ENCODE results near the gene BUB1. TPM values are rescaled to one million over a fixed set of nuclear protein-coding genes. Genes with fewer than 3 reads are reported as not detected.

BUB1 gene
- total and polyA plus RNA-seq, 2 experiments from 2014 or later, result 17.9 to 64.2 TPM

DNA sequence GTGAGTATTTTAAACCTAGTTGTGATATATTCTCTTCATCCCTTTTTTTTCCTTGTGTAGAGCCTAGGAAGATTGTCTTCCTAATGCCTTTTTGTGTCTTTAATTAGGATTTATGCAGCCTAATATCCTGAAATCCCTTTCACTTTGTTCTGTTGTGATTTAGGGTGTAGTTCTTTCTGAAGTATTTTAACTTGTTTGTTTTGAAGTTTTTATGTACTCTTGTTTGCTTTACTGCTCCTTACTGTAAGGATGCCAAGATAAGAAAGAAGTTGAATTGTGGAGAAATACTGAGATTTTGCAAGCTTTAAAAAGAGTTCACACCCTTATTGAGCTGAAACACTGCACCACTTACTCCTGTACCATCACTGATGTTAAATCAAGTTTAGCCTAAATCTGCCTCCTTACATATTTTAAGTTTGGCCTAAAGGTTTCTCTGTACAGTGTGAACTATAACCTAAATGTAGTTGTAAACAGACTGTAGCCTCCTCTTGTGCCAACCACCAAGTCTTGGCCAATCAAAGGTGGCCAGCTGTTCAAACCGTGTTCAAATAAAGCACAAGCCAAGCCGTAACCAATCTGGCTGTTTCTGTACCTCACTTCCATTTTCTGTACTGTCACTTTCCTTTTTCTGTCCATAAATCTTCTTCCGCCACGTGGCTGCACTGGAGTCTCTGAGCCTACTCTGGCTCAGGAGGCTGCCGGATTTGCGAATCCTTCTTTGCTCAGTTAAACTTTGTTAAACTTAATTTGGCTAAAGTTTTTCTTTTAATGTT, 36.8 kb upstream of the BUB1 start:
- Histone ChIP-seq H3K27ac (no peak overlapping the region), H3K4me3 (no peak overlapping the region), H3K36me3 (no peaks in the 10 kb centered on the region), H3K4me1 (ENCODE audit: low read depth) (no peaks in the 10 kb centered on the region), H3K27me3 (no peaks in the 10 kb centered on the region), H3K9me3 (ENCODE audit: low read depth) (no peaks in the 10 kb centered on the region)
- no peak for DNase-seq (ENCODE audit: low read depth in 1 of 2, low spot score in 1 of 2)
- no peak for TF ChIP-seq CTCF (IDR thresholded peaks at IDR 0.05; ENCODE audit: low read depth, low read length)

DNA sequence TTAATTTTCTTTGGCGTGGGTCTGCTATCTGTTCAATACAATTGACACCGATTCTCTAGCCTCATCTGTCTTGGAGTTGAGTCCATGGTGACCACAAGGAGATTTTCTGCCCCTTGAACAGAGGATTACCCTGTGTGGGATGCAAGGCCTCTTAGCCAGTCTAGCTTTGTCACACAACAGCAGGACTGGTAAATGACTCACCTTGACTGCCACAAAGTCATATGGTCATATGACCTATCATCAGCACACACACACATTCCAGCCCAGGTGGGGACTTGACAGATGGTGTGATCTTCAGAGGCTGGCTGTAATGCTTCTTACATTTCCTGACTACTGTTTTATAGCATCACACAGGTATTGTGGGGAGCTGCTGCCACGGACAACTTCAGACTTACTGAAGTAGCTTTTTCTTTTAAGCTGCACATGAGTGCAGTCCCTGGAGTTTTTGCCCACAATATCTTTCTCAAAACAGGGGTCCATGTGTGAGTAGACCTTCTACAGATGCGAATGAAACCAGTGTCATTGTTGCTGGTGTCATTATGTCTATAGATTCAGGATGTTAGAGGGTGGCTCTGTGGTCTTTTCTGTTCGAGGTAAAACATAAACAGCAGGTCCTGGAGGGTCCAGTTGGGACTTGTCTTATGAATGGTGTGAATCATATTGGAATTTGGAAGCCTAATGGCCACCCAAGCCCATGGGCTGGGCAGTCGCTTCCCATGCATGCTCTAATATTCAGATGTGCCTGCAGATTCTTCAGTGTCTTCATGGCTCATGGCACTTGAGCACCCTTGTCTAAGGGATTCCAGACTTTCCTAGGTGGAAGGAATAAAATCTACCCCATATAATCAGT, 35.9 kb upstream of the BUB1 start:
- no peaks in the 10 kb centered on the region for H3K36me3 ChIP-seq
- no peak overlapping the region for H3K4me3 ChIP-seq
- TF ChIP-seq CTCF (IDR thresholded peaks at IDR 0.05; ENCODE audit: low read depth, low read length), result no peak
- no peak for DNase-seq (ENCODE audit: low read depth in 1 of 2, low spot score in 1 of 2)
- H3K9me3 ChIP-seq (ENCODE audit: low read depth), result no peaks in the 10 kb centered on the region
- no peak overlapping the region for H3K27ac ChIP-seq
- no peaks in the 10 kb centered on the region for H3K27me3 ChIP-seq
- no peaks in the 10 kb centered on the region for H3K4me1 ChIP-seq (ENCODE audit: low read depth)

DNA sequence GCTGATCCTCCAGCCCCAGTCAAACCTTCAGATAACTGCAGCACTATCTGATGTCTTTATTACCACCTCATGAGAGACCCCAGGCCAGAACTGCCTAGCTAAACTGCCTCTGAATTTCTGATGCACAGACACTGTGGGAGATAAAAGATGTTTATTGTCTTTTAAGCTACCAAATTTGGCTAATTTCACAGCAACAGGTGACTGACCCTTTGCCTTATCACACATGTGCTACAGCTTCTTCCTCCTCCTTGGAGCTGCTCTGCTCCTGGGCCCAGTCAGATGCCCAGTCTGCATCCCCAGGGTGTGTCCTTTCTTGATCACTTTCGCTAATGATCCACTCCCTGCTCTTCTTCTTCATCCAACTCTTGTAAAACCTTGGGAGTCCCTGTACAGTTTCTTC, 34.9 kb upstream of the BUB1 start:
- H3K4me3 ChIP-seq, result no peak overlapping the region
- TF ChIP-seq CTCF (IDR thresholded peaks at IDR 0.05; ENCODE audit: low read depth, low read length), result no peak
- no peaks in the 10 kb centered on the region for H3K4me1 ChIP-seq (ENCODE audit: low read depth)
- H3K27me3 ChIP-seq, result no peaks in the 10 kb centered on the region
- DNase-seq (ENCODE audit: low read depth in 1 of 2, low spot score in 1 of 2), result no peak
- no peaks in the 10 kb centered on the region for H3K36me3 ChIP-seq
- no peaks in the 10 kb centered on the region for H3K9me3 ChIP-seq (ENCODE audit: low read depth)
- no peak overlapping the region for H3K27ac ChIP-seq

DNA sequence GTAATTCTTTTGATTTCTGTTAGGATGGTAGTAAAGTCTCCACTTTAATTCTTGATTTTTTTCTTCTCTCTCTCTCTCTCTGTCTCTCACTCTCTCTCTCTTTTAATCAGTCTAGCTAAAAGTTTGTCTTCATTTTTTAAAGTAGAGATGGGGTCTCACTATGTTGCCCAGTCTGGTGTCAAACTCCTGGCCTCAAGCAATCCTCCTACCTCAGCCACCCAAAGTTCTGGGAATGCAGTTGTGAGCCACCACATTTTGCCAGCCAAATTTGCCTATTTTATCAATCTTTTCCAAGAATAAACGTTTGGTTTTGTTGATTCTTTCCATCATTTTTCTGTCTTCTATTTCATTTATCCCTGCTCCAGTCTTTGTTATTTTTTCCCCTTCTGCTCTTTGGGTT, 30.6 kb upstream of the BUB1 start:
- no peaks in the 10 kb centered on the region for H3K9me3 ChIP-seq (ENCODE audit: low read depth)
- no peak overlapping the region for H3K4me3 ChIP-seq
- TF ChIP-seq CTCF (IDR thresholded peaks at IDR 0.05; ENCODE audit: low read depth, low read length), result no peak
- no peaks in the 10 kb centered on the region for H3K36me3 ChIP-seq
- DNase-seq (ENCODE audit: low read depth in 1 of 2, low spot score in 1 of 2), result no peak
- H3K27me3 ChIP-seq, result no peaks in the 10 kb centered on the region
- H3K27ac ChIP-seq, result no peak overlapping the region
- no peaks in the 10 kb centered on the region for H3K4me1 ChIP-seq (ENCODE audit: low read depth)

DNA sequence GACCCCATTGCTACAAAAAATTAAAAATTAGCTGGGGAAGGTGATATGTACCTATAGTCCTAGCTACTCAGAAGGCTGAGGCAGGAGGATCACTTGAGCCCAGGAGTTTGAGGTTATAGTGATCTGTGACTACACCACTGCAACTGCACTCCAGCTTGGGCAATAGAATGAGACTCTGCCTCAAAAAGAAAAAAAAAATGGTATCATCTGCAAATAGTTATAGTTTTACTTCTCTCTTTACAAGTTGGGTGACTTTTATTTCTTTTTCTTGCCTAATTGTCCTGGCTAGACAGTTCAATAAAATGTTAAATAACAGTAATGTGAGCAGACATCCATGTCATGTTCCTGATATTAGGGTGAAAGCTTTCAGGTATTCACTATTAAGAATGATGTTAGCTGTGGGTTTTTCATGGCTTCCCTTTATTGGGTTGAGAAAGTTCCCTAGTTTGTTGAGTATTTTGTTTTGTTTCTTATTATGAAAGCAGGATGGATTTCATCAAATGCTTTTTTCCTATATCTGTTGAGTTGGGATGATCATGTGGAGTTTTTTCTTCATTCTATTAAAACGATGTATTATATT, 29.6 kb upstream of the BUB1 start:
- no peak for DNase-seq (ENCODE audit: low read depth in 1 of 2, low spot score in 1 of 2)
- Histone ChIP-seq H3K36me3 (no peaks in the 10 kb centered on the region), H3K27me3 (no peaks in the 10 kb centered on the region), H3K4me3 (no peak overlapping the region), H3K4me1 (ENCODE audit: low read depth) (no peaks in the 10 kb centered on the region), H3K27ac (no peak overlapping the region), H3K9me3 (ENCODE audit: low read depth) (no peaks in the 10 kb centered on the region)
- no peak for TF ChIP-seq CTCF (IDR thresholded peaks at IDR 0.05; ENCODE audit: low read depth, low read length)

All from cardiac muscle cell (in vitro differentiated cells and primary cell).